Suprapubic skin (tissue), 4 donors: ENCODE results near the gene PDE6A.

ENCODE experiments used
- POLR2A ChIP-seq, 2 donors: fragments of 450-650 bp; IDR thresholded peaks; one replicate each; pipeline ENCODE4 v1.6.1; 2017; ENCODE audit warnings: antibody characterized with exemption in 2 of 2, mild to moderate bottlenecking in 2 of 2, moderate library complexity in 2 of 2
- POLR2AphosphoS5 ChIP-seq, 3 donors: sonication (generic); formaldehyde crosslinking; IDR thresholded peaks; one replicate each; pipeline ENCODE4 v1.6.1; 2017; ENCODE audit warnings: antibody characterized with exemption in 3 of 3
- TF ChIP-seq, protein P1 (sequence below), 2 donors: fragments of 200-600 bp in 1 of 2; fragments of 450-650 bp in 1 of 2; sonication (generic) in 1 of 2; IDR thresholded peaks; one replicate each; pipeline ENCODE4 v1.5.1; 2016 to 2019; ENCODE audit warnings: antibody characterized with exemption in 2 of 2, mild to moderate bottlenecking in 1 of 2, moderate library complexity in 1 of 2

DNA sequence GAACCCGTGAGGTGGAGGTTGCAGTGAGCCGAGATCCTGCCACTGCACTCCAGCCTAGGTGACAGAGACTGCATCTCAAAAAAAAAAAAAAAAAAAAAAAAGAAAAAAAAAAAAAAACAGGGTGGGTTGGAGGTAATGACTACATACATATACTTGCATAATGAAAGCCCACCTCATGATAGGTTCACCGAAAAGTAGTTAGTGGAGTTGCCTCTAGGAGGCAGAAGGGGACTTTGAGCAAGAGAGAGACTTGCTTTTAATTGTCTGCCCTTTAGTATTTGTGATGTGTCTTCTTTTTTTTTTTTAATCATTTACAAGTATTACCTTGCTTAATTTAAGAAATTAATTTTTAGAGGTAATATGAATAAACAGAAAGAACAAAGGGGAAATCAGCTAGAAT is 114.6 kb downstream of the PDE6A start:
- TF ChIP-seq, protein P1, sequence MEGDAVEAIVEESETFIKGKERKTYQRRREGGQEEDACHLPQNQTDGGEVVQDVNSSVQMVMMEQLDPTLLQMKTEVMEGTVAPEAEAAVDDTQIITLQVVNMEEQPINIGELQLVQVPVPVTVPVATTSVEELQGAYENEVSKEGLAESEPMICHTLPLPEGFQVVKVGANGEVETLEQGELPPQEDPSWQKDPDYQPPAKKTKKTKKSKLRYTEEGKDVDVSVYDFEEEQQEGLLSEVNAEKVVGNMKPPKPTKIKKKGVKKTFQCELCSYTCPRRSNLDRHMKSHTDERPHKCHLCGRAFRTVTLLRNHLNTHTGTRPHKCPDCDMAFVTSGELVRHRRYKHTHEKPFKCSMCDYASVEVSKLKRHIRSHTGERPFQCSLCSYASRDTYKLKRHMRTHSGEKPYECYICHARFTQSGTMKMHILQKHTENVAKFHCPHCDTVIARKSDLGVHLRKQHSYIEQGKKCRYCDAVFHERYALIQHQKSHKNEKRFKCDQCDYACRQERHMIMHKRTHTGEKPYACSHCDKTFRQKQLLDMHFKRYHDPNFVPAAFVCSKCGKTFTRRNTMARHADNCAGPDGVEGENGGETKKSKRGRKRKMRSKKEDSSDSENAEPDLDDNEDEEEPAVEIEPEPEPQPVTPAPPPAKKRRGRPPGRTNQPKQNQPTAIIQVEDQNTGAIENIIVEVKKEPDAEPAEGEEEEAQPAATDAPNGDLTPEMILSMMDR (IDR thresholded peaks at IDR 0.05): no peak
- TF ChIP-seq POLR2A (IDR thresholded peaks at IDR 0.05): no peak
- TF ChIP-seq POLR2AphosphoS5 (IDR thresholded peaks at IDR 0.05): no peak
